Activated CD4-positive, CD25-positive, alpha-beta regulatory T cell treated with anti-CD3 and anti-CD28 coated beads, Interleukin-2, amount 50 U/mL, for 16 hours (primary cell): ENCODE results near the gene ASIC1.
A peak's percentile ranks its signal among the peaks of the same experiment; 100 is the strongest.

ENCODE experiments used
- DNase-seq: peaks from one replicate; pipeline ENCODE4 v3.0.0-alpha.2; 2020; ENCODE audit warnings: low read depth, low spot score

ASIC1 gene

GRCh38 chr12:50107416-50108268 lies 50.2 kb downstream of the ASIC1 start:
- DNase-seq = no peak

GRCh38 chr12:50109319-50109718 lies 51.9 kb downstream of the ASIC1 start:
- no peak for DNase-seq

GRCh38 chr12:50110127-50110761 lies 52.8 kb downstream of the ASIC1 start:
- DNase-seq = no peak

GRCh38 chr12:50110762-50111351 lies 53.5 kb downstream of the ASIC1 start:
- DNase-seq = no peak

- DNase-seq = no peak
Measured at GRCh38 chr12:50111395-50111692, 53.9 kb downstream of the ASIC1 start.

- peak; percentile 98 for DNase-seq
Measured at GRCh38 chr12:50111693-50112455, 54.5 kb downstream of the ASIC1 start, which contains the start of gene COX14. TSS of gene COX14 (plus strand) at chr12:50112236. CDS start at chr12:50120044, 7,808 bp downstream.

GRCh38 chr12:50112456-50113218 lies 55.2 kb downstream of the ASIC1 start:
- DNase-seq = no peak

GRCh38 chr12:50117057-50117622 lies 59.7 kb downstream of the ASIC1 start:
- no peak for DNase-seq

- no peak for DNase-seq
Measured at GRCh38 chr12:50119387-50119786, 62.0 kb downstream of the ASIC1 start.

- no peak for DNase-seq
Measured at GRCh38 chr12:50120521-50120920, 63.1 kb downstream of the ASIC1 start.

- DNase-seq = no peak
Measured at GRCh38 chr12:50120953-50121352, 63.6 kb downstream of the ASIC1 start.

- DNase-seq = no peak
Measured at GRCh38 chr12:50121641-50122040, 64.2 kb downstream of the ASIC1 start.

GRCh38 chr12:50123203-50123602 lies 65.8 kb downstream of the ASIC1 start:
- DNase-seq = no peak

GRCh38 chr12:50127546-50127945 lies 70.2 kb downstream of the ASIC1 start:
- no peak for DNase-seq

- DNase-seq = no peak
Measured at GRCh38 chr12:50129290-50129689, 71.9 kb downstream of the ASIC1 start.

- DNase-seq = no peak
Measured at GRCh38 chr12:50132505-50133135, 75.2 kb downstream of the ASIC1 start.
